GM18907 (cell line): ENCODE results near the gene SNX13.
"Not testable (repeated sequence)": the region's sequence is repeated elsewhere in the genome, so short reads cannot be mapped to it uniquely, and the experiment has no call there.

Source experiments
- ATAC-seq: cut with Tn5 transposase; IDR thresholded peaks from one replicate; pipeline ENCODE4 v1.9.1; 2021; ENCODE audit warnings: mild to moderate bottlenecking, moderate library complexity; ENCODE audit not compliant: unreplicated experiment

The SNX13 gene

GRCh38 chr7:17915796-17916195, 24.5 kb downstream of the SNX13 start:
- no peak for ATAC-seq

DNA sequence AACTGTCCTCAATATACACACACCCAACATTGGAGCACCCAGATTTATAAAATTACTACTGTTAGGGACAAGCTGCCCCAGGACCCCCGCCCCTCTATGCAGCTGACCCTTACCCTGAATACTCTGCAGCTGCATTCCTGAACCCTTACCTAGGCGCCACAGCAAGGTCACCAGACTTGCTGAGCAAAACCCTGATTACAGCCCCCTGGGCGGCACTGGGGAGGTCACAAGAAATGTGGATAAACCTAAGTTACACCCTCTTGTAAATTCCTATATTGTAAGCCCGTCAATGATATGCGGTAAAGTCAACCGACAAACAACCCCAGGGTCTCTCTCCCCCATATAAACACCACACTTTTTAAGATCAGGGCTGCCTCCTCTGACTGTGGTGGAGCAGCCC, 25.1 kb downstream of the SNX13 start:
- ATAC-seq = no peak

- no peak for ATAC-seq
Measured at GRCh38 chr7:17913250-17913649, 27.0 kb downstream of the SNX13 start.

DNA sequence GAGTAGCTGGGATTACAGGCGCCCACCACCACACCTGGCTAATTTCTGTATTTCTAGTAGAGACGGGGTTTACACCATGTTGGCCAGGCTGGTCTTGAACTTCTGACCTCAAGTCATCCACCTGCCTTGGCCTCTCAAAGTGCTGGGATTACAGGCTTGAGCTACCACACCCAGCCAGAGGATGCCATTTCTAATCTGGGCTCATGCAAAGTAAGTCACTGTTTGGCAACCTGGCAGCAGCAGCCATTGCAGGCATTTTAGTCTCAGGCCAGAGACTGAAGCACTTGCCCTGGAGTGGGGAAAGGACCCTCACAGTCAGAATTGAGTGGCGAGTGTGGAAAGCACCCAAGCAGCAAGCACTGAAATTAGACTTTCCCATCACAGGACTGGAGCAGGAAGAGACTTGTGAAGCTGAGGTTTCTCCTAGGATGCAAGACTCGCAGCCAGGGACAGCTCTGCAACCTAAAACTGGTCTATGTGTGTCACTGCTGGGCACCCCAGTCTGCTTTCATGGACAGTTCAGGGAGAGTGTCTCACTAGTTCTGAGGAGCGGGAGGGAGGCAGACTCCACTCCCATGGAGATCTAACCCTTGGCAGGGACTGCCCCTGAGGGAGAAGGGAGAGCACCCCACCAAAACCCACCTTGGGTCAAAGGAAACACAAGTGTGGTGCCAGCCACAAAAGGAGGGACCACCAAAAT, 27.6 kb downstream of the SNX13 start:
- no peak for ATAC-seq

DNA sequence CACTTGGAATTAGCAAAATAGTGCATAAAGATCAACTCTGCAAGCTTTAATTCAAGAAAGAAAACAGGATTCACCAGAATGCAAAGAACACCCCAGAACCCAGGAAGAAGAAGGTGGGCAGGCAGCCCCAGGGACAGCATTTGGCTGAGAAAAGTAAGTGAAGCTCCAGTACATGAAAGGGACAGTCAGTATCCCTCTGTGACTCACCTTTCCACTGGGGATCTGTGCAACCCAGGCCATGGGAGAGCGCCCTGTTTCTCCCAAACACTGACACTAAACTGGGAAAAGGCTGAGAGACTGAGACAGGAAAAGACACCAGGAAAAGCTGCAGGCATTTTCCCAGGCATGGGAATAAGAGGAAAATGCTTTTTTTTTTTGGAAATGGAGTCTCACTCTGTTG, 28.2 kb downstream of the SNX13 start:
- ATAC-seq = no peak

- no peak for ATAC-seq
Measured at GRCh38 chr7:17910377-17910776, 29.9 kb downstream of the SNX13 start.

DNA sequence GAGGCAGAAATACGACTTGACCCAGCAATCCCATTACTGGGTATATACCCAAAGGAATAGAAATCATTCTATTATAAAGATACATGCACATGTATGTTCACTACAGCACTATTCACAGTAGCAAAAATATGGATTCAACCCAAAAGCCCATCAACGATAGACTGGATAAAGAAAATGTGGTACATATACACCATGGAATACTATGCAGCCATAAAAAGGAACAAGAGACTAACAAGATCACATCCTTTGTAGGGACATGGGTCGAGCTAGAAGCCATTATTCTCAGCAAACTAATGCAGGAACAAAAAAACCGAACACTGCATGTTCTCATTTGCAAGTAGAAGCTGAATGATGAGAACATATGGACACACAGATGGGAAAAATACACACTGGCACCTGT, 31.0 kb downstream of the SNX13 start:
- ATAC-seq = not testable (repeated sequence)

DNA sequence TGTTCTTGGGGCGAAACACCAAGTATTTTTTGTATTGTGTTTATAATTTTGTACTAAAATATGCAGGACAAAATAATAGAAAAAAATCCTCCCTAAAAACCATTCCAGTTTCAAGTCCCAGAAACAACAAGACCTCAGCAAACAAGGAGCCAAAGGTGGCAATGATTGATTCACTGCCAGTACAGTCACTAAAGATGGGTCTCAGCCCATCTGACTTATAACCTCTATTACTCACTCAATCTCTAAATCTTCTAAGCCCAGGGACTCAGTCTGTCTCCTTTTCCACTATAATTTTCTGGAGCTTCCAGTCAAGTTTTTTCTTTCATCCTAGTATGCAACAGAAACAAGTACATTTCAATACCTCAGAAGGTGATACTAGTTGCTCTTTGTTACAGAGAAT, 33.3 kb downstream of the SNX13 start:
- no peak for ATAC-seq

GRCh38 chr7:17903337-17903736, 37.0 kb downstream of the SNX13 start:
- no peak for ATAC-seq

DNA sequence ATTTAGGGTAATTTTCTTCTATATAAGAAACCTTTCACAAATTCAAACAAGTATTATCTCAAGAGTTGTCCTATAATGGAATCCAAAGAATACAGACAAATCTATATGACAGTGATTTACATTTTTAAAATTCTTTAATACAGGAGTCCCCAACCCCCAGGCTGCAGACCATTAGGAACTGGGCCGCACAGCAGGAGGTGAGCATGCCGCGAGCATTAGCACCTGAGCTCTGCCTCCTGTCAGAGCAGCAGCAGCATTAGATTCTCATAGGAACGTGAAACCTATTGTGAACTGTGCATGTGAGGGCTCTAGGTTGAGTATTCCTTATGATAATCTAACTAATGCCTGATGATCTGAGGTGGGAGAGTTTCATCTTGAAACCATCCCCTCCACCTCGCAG, 37.7 kb downstream of the SNX13 start:
- no peak for ATAC-seq

GRCh38 chr7:17900464-17900863, 39.8 kb downstream of the SNX13 start:
- no peak for ATAC-seq

DNA sequence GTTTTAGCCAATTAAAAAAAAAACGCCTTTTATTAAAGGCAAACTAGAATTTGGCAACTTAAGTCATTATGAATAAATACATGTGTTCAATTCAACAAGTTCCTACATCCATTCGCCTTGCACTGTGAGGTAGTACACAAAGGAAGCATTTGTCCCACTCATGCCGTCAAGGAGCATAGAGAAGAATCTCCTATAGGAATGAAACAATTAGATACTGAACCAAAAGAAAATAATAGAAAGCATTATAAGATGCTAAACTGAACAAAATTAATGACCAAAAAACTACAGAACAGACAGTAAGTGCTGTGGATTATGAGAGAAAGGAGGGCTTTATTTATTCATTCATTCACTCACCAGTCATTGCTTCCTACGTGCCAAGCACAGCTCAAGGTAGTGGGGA, 42.2 kb downstream of the SNX13 start:
- no peak for ATAC-seq

- no peak for ATAC-seq
Measured at GRCh38 chr7:17887286-17887685, 53.0 kb downstream of the SNX13 start.

- ATAC-seq = no peak
Measured at GRCh38 chr7:17882685-17883084, 57.6 kb downstream of the SNX13 start.

GRCh38 chr7:17879075-17879661, 61.1 kb downstream of the SNX13 start:
- no peak for ATAC-seq

- ATAC-seq = no peak
Measured at GRCh38 chr7:17878627-17879026, 61.7 kb downstream of the SNX13 start.

DNA sequence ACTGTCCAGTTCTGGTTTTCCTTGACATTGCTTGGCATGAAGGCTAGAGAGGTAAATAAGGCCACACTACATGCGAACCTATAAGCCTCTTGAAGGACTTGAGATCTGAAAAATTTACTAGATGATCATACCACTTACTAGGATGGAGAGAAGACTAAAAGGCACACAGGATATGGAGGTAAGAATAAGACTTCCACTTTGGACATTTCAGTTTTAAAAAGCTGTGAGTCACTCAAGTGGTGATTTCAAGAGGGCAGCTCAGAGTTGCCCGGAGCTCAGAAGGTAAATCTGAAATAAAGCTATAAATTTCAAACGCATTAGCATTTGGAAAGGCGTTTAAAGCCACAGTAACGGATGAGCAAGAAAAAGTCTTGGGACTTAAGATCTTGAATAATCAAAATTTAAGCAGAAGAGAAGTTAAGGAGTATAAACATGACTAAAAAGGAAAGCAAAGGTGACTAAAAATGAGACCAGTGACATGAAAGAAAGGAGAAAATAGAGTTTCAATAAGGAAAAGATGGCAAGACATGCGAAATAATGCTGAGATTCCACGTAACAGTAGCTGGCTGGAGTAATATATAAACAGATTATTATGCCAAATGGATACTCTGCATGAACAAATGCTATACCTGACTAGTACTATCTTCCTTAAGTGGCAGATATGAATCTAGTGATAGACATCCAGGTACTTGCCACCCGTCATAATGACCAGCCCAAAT, 68.3 kb downstream of the SNX13 start:
- no peak for ATAC-seq

GRCh38 chr7:17870406-17870805, 69.9 kb downstream of the SNX13 start:
- no peak for ATAC-seq

GRCh38 chr7:17863809-17864143, 76.5 kb downstream of the SNX13 start:
- no peak for ATAC-seq

DNA sequence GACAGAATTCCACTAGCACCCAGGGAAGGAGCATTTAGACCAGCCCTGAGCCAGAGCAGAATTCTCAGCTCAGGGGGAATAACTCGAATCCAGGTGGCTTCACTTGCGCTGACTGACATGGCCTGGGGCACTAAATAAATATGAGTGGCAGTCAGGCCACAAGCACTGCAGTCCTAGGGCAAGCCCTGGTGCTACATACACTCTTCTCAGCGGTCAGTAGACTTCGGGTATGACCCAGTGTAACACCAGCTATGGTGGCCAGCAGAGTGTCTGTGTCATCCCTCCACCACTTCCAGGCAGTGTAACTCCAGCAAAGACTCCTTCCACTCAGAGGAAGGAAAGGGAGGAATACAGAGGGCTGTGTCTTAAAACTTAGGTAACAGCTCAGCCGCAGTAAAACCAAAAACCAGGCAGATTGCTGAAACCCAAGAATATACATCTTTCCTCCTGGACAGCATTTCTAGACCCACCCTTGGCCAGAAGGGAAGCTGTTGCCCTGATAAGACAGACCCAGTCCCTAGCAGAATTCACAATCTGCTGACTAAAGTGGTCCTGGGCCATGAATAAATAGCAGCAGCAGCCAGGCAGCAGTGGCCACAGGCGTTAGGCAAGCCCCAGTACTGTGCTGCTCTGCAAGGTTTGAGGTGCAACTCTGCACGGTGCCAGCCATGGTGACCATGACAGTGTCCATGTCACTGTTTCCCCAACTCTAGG, 77.0 kb downstream of the SNX13 start:
- no peak for ATAC-seq

DNA sequence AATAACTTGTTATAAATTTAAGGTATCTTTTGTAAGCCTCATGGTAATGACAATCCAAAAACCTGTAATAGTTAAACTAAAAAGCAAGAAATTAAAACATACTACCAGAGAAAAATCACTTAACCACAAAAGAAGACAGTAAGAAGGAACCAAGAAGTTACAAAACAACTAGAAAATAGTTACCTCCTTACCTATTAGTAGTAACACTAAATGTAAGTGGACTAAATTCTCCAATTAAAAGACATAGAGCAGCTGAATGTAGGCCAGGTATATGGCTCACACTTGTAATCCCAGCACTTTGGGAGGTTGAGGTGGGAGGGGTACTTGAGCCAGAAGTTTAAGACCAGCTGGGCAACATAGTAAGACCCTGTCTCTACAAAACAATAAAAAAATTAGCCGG, 84.0 kb downstream of the SNX13 start:
- ATAC-seq = no peak

DNA sequence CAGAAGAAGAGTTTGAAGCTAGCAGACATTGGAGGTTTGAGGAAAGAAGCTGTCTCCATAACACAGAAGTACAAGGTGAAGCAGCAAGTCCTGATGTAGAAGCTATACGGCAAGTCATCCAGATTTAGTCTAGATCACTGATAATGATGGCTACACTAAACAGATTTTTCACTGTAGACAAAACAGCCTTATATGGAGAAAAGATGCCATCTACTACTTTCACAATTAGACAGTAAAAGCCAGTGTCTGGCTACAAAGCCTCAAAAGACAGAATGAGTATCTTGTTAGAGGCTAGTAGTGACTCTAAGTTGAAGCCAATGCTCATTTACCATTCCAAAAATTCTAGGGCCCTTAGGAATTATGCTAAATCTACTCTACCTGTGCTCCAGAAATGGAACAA, 85.1 kb downstream of the SNX13 start:
- peak; percentile 49 for ATAC-seq
